Effector memory CD8-positive, alpha-beta T cell (primary cell): ENCODE data around the gene EPB41L3.
"Not testable (repeated sequence)": the region's sequence is repeated elsewhere in the genome, so short reads cannot be mapped to it uniquely, and the experiment has no call there.

ENCODE experiments used
- ATAC-seq: fragments of 150-1000 bp; cut with Tn5 transposase; replicated peaks from 2 replicates; pipeline ENCODE4 v1.10.0; 2021; ENCODE audit warnings: mild to moderate bottlenecking, moderate library complexity
- DNase-seq, 3 experiments: peaks; one replicate each; pipeline ENCODE4 v3.0.0; 2021
- H3K27ac Mint-ChIP-seq, 2 donors: one replicate each; pipeline ENCODE4 v1.8.0; 2022; ENCODE audit warnings: mild to moderate bottlenecking in 2 of 2, mixed read lengths in 2 of 2, moderate library complexity in 2 of 2
- H3K27me3 Mint-ChIP-seq, 2 donors: one replicate each; pipeline ENCODE4 v1.8.0; 2022; ENCODE audit warnings: mixed read lengths in 2 of 2
- H3K36me3 Mint-ChIP-seq: one replicate; pipeline ENCODE4 v1.8.0; 2022; ENCODE audit warnings: mild to moderate bottlenecking, moderate library complexity, mixed read lengths; ENCODE audit not compliant: insufficient read depth
- H3K4me1 Mint-ChIP-seq, 2 donors: one replicate each; pipeline ENCODE4 v1.8.0; 2022; ENCODE audit warnings: low read depth in 2 of 2, mixed read lengths in 2 of 2
- H3K4me3 Mint-ChIP-seq, 2 donors: one replicate each; pipeline ENCODE4 v1.8.0; 2022; ENCODE audit warnings: mild to moderate bottlenecking in 2 of 2, mixed read lengths in 2 of 2, moderate library complexity in 2 of 2
- H3K9me3 Mint-ChIP-seq, 2 donors: one replicate each; pipeline ENCODE4 v1.8.0; 2022; ENCODE audit warnings: mixed read lengths in 2 of 2

The EPB41L3 gene

DNA sequence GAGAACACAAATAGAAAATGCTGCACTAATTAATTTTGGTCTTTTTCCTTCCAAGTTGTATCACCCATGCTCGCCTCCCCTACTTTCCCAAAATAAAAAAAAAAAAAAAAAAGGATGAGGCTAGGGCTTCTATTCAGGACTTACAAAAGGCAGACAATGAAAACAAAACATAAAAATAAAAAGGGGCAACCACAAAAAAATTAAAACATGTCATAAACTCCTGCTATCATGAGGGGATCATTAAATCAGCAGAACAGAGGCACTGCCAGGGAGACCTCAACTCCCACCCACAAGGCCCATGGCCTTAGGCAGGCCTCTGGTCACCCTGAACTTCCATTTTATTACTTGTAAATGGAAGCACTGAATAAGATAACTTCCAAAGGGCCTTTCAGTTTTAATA lies 23.3 kb downstream of the EPB41L3 start:
- H3K27me3 Mint-ChIP-seq: peaks cover 23 to 26% of the 10 kb centered on the region in 2 donors
- H3K36me3 Mint-ChIP-seq: no peaks in the 10 kb centered on the region
- H3K4me3 Mint-ChIP-seq: no peak overlapping the region
- no peaks in the 10 kb centered on the region for H3K4me1 Mint-ChIP-seq
- no peak overlapping the region for H3K27ac Mint-ChIP-seq
- DNase-seq: no peak
- no peak for ATAC-seq
- H3K9me3 Mint-ChIP-seq: no peaks in the 10 kb centered on the region

- Mint-ChIP-seq H3K4me1 (no peaks in the 10 kb centered on the region), H3K27me3 (peaks cover 19 to 20% of the 10 kb centered on the region in 2 donors), H3K4me3 (no peak overlapping the region), H3K36me3 (no peaks in the 10 kb centered on the region), H3K27ac (no peak overlapping the region), H3K9me3 (no peaks in the 10 kb centered on the region)
- no peak for DNase-seq
- no peak for ATAC-seq
These were observed 24.1 kb downstream of the EPB41L3 start for GRCh38 chr18:5519448-5520298.

DNA sequence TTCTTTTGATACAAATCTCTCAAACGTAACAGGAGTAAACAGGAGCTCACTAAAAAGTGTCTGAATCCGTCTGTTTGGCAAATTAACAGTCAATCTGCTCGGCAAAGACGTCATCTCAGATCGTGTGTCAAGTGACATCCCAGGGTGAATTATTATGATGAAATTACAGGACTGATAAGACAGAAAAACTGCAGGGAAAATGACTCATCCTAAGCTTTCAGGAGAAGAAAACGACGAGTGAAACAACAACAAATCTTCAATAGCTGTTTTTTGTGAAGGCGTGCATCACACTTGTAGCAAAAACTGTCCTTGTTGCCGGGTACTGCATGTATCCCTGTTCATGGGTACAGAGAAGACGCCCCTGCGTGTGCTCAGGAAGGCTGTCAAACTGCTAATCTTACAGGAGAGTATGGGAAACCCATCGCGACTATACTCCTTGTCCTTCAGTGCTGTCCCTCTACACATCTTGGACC lies 24.9 kb downstream of the EPB41L3 start:
- Mint-ChIP-seq H3K9me3 (no peaks in the 10 kb centered on the region), H3K36me3 (no peaks in the 10 kb centered on the region), H3K27ac (no peak overlapping the region), H3K4me3 (no peak overlapping the region), H3K4me1 (no peaks in the 10 kb centered on the region), H3K27me3 (peaks cover 14 to 18% of the 10 kb centered on the region in 2 donors)
- DNase-seq: no peak
- ATAC-seq: no peak

DNA sequence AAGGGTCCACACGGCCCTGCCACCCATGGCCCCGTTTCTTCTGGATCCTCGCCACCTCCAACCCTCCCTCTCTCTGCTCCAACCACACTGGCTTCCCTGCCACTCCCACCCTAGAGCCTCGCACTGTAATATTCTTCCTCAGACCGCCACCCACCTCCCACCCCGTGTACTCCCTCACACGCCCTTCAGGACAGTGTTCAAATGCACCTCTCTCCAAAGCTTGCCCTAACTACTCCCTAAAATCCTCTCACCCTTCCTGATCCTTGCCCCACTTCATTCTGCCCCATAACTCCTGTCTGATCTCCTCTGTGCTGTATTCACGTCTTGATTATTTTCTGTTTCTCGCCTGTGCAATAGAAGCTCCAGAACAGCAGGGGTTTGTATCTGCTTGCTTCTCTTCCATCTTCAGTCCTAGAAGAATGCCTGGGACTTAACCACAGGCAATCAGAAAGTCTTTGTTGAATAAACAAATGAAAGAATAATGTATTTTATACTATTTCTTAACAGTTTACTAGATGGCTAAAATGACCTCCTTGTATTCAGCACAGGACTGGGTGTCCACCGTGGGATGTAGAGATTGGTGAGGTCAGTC lies 25.5 kb downstream of the EPB41L3 start:
- DNase-seq: no peak
- H3K27me3 Mint-ChIP-seq: peaks cover 14 to 18% of the 10 kb centered on the region in 2 donors
- no peak overlapping the region for H3K27ac Mint-ChIP-seq
- no peak for ATAC-seq
- no peaks in the 10 kb centered on the region for H3K4me1 Mint-ChIP-seq
- peaks cover under 1% of the 10 kb centered on the region for H3K36me3 Mint-ChIP-seq
- H3K4me3 Mint-ChIP-seq: no peak overlapping the region
- H3K9me3 Mint-ChIP-seq: no peaks in the 10 kb centered on the region

DNA sequence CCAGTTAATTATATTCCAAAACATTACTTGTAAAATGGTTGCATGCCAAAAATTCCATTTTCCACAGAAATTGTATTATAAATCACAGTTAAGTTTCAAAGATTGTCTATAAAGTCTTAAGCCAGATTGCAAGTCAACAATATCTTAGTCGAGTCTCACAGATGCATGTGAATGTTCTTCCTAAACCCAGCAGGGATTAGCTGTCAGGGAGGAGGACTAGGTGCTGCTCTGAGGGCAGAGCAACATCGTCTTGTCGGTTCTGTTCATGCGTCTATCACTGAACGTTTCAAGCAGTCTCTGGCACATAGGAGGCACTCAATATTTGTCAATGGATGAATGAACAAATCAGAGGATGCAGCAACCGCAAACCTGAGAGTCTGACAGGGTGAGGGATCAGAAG lies 27.0 kb downstream of the EPB41L3 start:
- DNase-seq (no peak), ATAC-seq (no peak)
- no peak overlapping the region for H3K4me3 Mint-ChIP-seq
- H3K27me3 Mint-ChIP-seq: peaks cover 23 to 26% of the 10 kb centered on the region in 2 donors
- no peaks in the 10 kb centered on the region for H3K4me1 Mint-ChIP-seq
- peaks cover 0 to 6% of the 10 kb centered on the region in 2 donors for H3K9me3 Mint-ChIP-seq
- no peak overlapping the region for H3K27ac Mint-ChIP-seq
- H3K36me3 Mint-ChIP-seq: peaks cover 4% of the 10 kb centered on the region

DNA sequence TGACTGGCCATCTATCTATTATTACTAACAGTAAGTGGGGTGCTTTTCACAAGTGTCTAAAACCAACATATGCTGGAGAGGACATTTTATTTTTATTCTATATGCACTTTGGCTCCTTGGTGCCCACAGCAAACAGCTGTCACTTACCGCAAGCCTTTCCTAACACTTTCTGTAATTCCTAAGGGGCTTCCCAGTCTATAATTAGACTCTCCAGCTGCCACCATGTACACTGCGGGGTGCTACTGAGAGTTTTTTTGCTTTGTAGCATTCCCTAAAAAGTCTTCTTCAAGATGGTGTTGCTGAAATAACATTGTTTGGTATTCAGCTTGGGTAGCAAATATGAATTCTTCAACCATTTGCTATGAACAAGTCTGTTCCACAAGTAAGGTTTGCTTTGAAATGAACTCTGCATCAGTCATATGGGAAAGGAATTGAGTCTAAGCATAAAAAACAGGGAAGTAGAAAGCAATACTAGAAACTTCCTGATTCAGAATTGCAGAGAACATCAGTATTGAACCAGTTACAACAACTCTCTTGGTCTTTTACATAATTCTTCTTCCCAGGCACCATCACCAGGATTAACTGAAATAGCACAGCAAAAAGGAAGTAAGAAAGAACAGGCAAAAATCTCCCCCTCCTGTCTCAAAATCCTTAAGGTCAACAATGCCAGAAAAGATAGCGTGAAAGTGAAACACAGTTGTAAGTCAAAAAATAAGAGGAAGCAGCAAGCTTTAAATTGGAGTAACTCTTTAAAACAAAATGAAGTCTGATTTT lies 28.6 kb downstream of the EPB41L3 start:
- ATAC-seq: no peak
- Mint-ChIP-seq H3K27me3 (peaks cover 27 to 28% of the 10 kb centered on the region in 2 donors), H3K9me3 (peaks cover 0 to 6% of the 10 kb centered on the region in 2 donors), H3K4me3 (no peak overlapping the region), H3K4me1 (no peaks in the 10 kb centered on the region), H3K36me3 (peaks cover 4% of the 10 kb centered on the region), H3K27ac (no peak overlapping the region)
- no peak for DNase-seq

GRCh38 chr18:5513947-5514346 lies 29.9 kb downstream of the EPB41L3 start:
- Mint-ChIP-seq H3K27ac (no peak overlapping the region), H3K36me3 (peaks cover 4% of the 10 kb centered on the region), H3K4me1 (no peaks in the 10 kb centered on the region), H3K4me3 (no peak overlapping the region), H3K9me3 (peaks cover 0 to 6% of the 10 kb centered on the region in 2 donors), H3K27me3 (peaks cover 26 to 34% of the 10 kb centered on the region in 2 donors)
- no peak for DNase-seq
- ATAC-seq: no peak

DNA sequence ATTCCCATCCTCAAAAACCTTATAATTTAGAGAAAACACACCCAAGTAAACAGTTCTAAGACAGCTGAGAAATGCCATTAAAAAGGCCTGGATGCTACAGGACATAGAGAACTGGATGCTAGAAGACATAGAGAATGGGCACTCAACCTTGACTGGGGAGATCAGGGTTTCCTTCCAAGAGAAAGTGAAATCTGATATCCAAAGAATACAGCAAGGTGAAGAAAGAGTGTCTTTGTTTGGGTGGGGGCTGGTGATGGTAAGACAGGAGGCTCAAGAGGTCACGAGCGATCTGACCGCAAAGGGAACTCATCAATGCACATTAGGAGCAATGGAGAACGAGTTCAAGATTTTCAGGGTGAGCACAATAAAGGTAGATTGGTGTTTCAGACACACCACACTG lies 31.6 kb downstream of the EPB41L3 start:
- Mint-ChIP-seq H3K36me3 (peaks cover 4% of the 10 kb centered on the region), H3K9me3 (peaks cover 0 to 6% of the 10 kb centered on the region in 2 donors), H3K4me1 (no peaks in the 10 kb centered on the region), H3K4me3 (no peak overlapping the region), H3K27ac (no peak overlapping the region), H3K27me3 (peaks cover 14 to 23% of the 10 kb centered on the region in 2 donors)
- no peak for ATAC-seq
- no peak for DNase-seq

DNA sequence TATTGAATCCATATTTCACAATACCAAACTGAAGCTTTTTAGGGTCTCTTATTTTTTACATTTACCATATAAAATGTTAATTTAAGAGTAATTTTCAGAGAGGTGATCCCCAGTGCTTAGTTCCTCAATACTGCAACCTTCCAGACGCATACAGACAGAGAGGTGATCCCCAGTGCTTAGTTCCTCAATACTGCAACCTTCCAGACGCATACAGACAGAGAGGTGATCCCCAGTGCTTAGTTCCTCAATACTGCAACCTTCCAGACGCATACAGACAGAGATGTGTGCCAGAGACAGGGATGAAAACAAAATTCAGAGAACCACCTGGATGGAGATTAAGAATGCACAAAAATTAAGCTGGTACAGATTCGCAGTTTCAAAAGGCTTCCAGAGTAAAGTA lies 32.3 kb downstream of the EPB41L3 start:
- DNase-seq, H3K4me3 Mint-ChIP-seq, H3K9me3 Mint-ChIP-seq, ATAC-seq, H3K4me1 Mint-ChIP-seq, H3K36me3 Mint-ChIP-seq, H3K27ac Mint-ChIP-seq: not testable (repeated sequence)
- H3K27me3 Mint-ChIP-seq: peaks cover 14 to 29% of the 10 kb centered on the region in 2 donors

DNA sequence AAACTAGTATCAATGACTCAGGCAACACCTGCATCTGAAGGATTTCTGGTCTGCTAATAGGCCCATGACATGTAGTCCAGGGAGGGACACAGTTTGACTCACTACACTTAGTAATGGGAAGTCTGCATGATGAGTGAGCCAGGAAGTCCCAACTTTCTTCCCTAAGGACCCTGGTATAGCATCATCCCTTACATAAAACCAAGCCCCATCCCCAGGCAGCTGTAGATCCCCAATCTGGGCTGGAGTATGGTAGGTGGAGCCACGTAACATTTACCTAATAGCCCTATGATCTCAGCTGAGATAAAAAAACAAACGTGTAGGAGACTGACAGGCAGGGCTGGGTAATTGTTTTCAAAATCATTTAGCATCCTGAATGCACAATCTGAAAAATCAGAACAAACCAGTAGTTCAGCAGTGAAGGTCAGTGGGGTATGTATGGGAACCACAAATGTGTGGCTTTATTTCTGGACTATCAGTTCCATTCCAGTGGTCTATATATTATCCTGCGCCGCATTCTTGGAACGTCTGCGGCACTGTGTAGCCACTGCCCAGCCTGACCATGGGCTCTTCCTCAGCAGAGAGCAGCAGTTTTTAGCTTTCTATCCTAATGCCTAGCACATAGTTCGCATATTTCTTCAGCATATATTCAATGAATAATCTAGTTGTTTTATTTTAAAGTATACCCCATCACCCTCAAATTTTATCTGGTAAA lies 33.5 kb downstream of the EPB41L3 start:
- Mint-ChIP-seq H3K27me3 (peaks cover 22 to 36% of the 10 kb centered on the region in 2 donors), H3K4me3 (no peak overlapping the region), H3K9me3 (peaks cover 7 to 15% of the 10 kb centered on the region in 2 donors), H3K27ac (no peak overlapping the region), H3K36me3 (peaks cover 4% of the 10 kb centered on the region), H3K4me1 (peaks cover 0 to 4% of the 10 kb centered on the region in 2 donors)
- DNase-seq (no peak), ATAC-seq (no peak)

GRCh38 chr18:5508821-5509220 lies 35.0 kb downstream of the EPB41L3 start:
- ATAC-seq: no peak
- Mint-ChIP-seq H3K9me3 (peaks cover 7 to 15% of the 10 kb centered on the region in 2 donors), H3K27ac (no peak overlapping the region), H3K4me1 (peaks cover 0 to 4% of the 10 kb centered on the region in 2 donors), H3K4me3 (no peak overlapping the region), H3K27me3 (peaks cover 29 to 36% of the 10 kb centered on the region in 2 donors), H3K36me3 (peaks cover 4% of the 10 kb centered on the region)
- no peak for DNase-seq

- Mint-ChIP-seq H3K4me1 (peaks cover 0 to 4% of the 10 kb centered on the region in 2 donors), H3K36me3 (no peaks in the 10 kb centered on the region), H3K27me3 (peaks cover 29 to 36% of the 10 kb centered on the region in 2 donors), H3K27ac (no peak overlapping the region), H3K4me3 (no peak overlapping the region), H3K9me3 (peaks cover 7 to 15% of the 10 kb centered on the region in 2 donors)
- DNase-seq: no peak
- ATAC-seq: no peak
These were observed 36.0 kb downstream of the EPB41L3 start for GRCh38 chr18:5507756-5508155.

- H3K27ac Mint-ChIP-seq: no peak overlapping the region
- peaks cover 7 to 9% of the 10 kb centered on the region in 2 donors for H3K9me3 Mint-ChIP-seq
- no peaks in the 10 kb centered on the region for H3K36me3 Mint-ChIP-seq
- H3K4me1 Mint-ChIP-seq: peaks cover 0 to 4% of the 10 kb centered on the region in 2 donors
- H3K27me3 Mint-ChIP-seq: peaks cover 19 to 24% of the 10 kb centered on the region in 2 donors
- H3K4me3 Mint-ChIP-seq: no peak overlapping the region
- DNase-seq: no peak
- no peak for ATAC-seq
These were observed 37.6 kb downstream of the EPB41L3 start for GRCh38 chr18:5506174-5506573.
